ENCODE results near the gene RBMS1. TPM values are rescaled to one million over a fixed set of nuclear protein-coding genes. Genes with fewer than 3 reads are reported as not detected.

RBMS1 gene
- total RNA-seq, 1 donor from 2014 or later: 148 TPM

GRCh38 chr2:160326786-160327185 is 166.8 kb downstream of the RBMS1 start:
- Histone ChIP-seq H3K27ac (ENCODE audit: low read depth, low read length) (no peak overlapping the region), H3K36me3 (ENCODE audit: insufficient read depth, low read length) (peaks cover 2% of the 10 kb centered on the region), H3K9me3 (ENCODE audit: insufficient read depth, low read depth, low read length) (no peaks in the 10 kb centered on the region), H3K79me2 (ENCODE audit: insufficient read depth, low read length) (peaks cover 98% of the 10 kb centered on the region), H2AFZ (ENCODE audit: low read depth, low read length) (no peak overlapping the region), H3K27me3 (ENCODE audit: insufficient read depth, low read length) (no peaks in the 10 kb centered on the region), H3K4me2 (ENCODE audit: low read length) (no peak overlapping the region), H3K9ac (ENCODE audit: low read length) (no peak overlapping the region), H4K20me1 (ENCODE audit: insufficient read depth, low read length) (peaks cover 94% of the 10 kb centered on the region), H3K4me1 (ENCODE audit: insufficient read depth, low read length) (no peaks in the 10 kb centered on the region), H3K4me3 (ENCODE audit: insufficient read depth, low read depth, low read length) (no peak overlapping the region)
- no peak for TF ChIP-seq EZH2 (IDR thresholded peaks at IDR 0.05; ENCODE audit: insufficient read depth, low read length)
- no peak for TF ChIP-seq CTCF (IDR thresholded peaks at IDR 0.05; ENCODE audit: insufficient read depth, low read depth, low read length)
- FAIRE-seq: no peak
- no peaks in the 10 kb centered on the region for H3K9me3 Mint-ChIP-seq (ENCODE audit: unreplicated experiment)
- peak overlapping the region; percentile 24 for H3K4me3 Mint-ChIP-seq (ENCODE audit: unreplicated experiment)
- peaks cover 75% of the 10 kb centered on the region for H3K4me1 Mint-ChIP-seq (ENCODE audit: low read depth, unreplicated experiment)
- H3K36me3 Mint-ChIP-seq (ENCODE audit: low read depth, unreplicated experiment): peaks cover 6% of the 10 kb centered on the region
- H3K27me3 Mint-ChIP-seq (ENCODE audit: low read depth, unreplicated experiment): no peaks in the 10 kb centered on the region
- DNase-seq (ENCODE audit: low read depth): no peak
- no peak overlapping the region for H3K27ac Mint-ChIP-seq (ENCODE audit: unreplicated experiment)

- H3K4me2 ChIP-seq (ENCODE audit: low read length): no peak overlapping the region
- no peaks in the 10 kb centered on the region for H3K27me3 Mint-ChIP-seq (ENCODE audit: low read depth, unreplicated experiment)
- H3K36me3 Mint-ChIP-seq (ENCODE audit: low read depth, unreplicated experiment): peaks cover 10% of the 10 kb centered on the region
- no peaks in the 10 kb centered on the region for H3K9me3 ChIP-seq (ENCODE audit: insufficient read depth, low read depth, low read length)
- no peak overlapping the region for H3K4me3 ChIP-seq (ENCODE audit: insufficient read depth, low read depth, low read length)
- TF ChIP-seq CTCF (IDR thresholded peaks at IDR 0.05; ENCODE audit: insufficient read depth, low read depth, low read length) (no peak), EZH2 (IDR thresholded peaks at IDR 0.05; ENCODE audit: insufficient read depth, low read length) (no peak)
- DNase-seq (ENCODE audit: low read depth): no peak
- no peaks in the 10 kb centered on the region for H3K27me3 ChIP-seq (ENCODE audit: insufficient read depth, low read length)
- H3K4me1 ChIP-seq (ENCODE audit: insufficient read depth, low read length): no peaks in the 10 kb centered on the region
- no peaks in the 10 kb centered on the region for H3K9me3 Mint-ChIP-seq (ENCODE audit: unreplicated experiment)
- H3K9ac ChIP-seq (ENCODE audit: low read length): no peak overlapping the region
- no peak overlapping the region for H3K27ac ChIP-seq (ENCODE audit: low read depth, low read length)
- H4K20me1 ChIP-seq (ENCODE audit: insufficient read depth, low read length): peaks cover 93% of the 10 kb centered on the region
- H3K27ac Mint-ChIP-seq (ENCODE audit: unreplicated experiment): peak overlapping the region; percentile 19
- H2AFZ ChIP-seq (ENCODE audit: low read depth, low read length): no peak overlapping the region
- H3K4me1 Mint-ChIP-seq (ENCODE audit: low read depth, unreplicated experiment): peaks cover 77% of the 10 kb centered on the region
- H3K4me3 Mint-ChIP-seq (ENCODE audit: unreplicated experiment): no peak overlapping the region
- no peaks in the 10 kb centered on the region for H3K36me3 ChIP-seq (ENCODE audit: insufficient read depth, low read length)
- FAIRE-seq: no peak
- peaks cover 98% of the 10 kb centered on the region for H3K79me2 ChIP-seq (ENCODE audit: insufficient read depth, low read length)
Observed at GRCh38 chr2:160325418-160325817, 168.2 kb downstream of the RBMS1 start.

- H3K4me3 ChIP-seq (ENCODE audit: insufficient read depth, low read depth, low read length): no peak overlapping the region
- DNase-seq (ENCODE audit: low read depth) (no peak), FAIRE-seq (no peak)
- no peaks in the 10 kb centered on the region for H3K36me3 ChIP-seq (ENCODE audit: insufficient read depth, low read length)
- no peaks in the 10 kb centered on the region for H3K4me1 ChIP-seq (ENCODE audit: insufficient read depth, low read length)
- H3K27ac Mint-ChIP-seq (ENCODE audit: unreplicated experiment): no peak overlapping the region
- H3K4me2 ChIP-seq (ENCODE audit: low read length): no peak overlapping the region
- H3K27me3 ChIP-seq (ENCODE audit: insufficient read depth, low read length): no peaks in the 10 kb centered on the region
- no peak overlapping the region for H3K27ac ChIP-seq (ENCODE audit: low read depth, low read length)
- TF ChIP-seq EZH2 (IDR thresholded peaks at IDR 0.05; ENCODE audit: insufficient read depth, low read length) (no peak), CTCF (IDR thresholded peaks at IDR 0.05; ENCODE audit: insufficient read depth, low read depth, low read length) (no peak)
- peaks cover 93% of the 10 kb centered on the region for H4K20me1 ChIP-seq (ENCODE audit: insufficient read depth, low read length)
- H3K79me2 ChIP-seq (ENCODE audit: insufficient read depth, low read length): peaks cover 98% of the 10 kb centered on the region
- H3K9ac ChIP-seq (ENCODE audit: low read length): no peak overlapping the region
- peaks cover 78% of the 10 kb centered on the region for H3K4me1 Mint-ChIP-seq (ENCODE audit: low read depth, unreplicated experiment)
- H3K27me3 Mint-ChIP-seq (ENCODE audit: low read depth, unreplicated experiment): no peaks in the 10 kb centered on the region
- no peak overlapping the region for H3K4me3 Mint-ChIP-seq (ENCODE audit: unreplicated experiment)
- no peaks in the 10 kb centered on the region for H3K9me3 ChIP-seq (ENCODE audit: insufficient read depth, low read depth, low read length)
- H3K9me3 Mint-ChIP-seq (ENCODE audit: unreplicated experiment): no peaks in the 10 kb centered on the region
- no peak overlapping the region for H2AFZ ChIP-seq (ENCODE audit: low read depth, low read length)
- peaks cover 9% of the 10 kb centered on the region for H3K36me3 Mint-ChIP-seq (ENCODE audit: low read depth, unreplicated experiment)
Observed at GRCh38 chr2:160324917-160325316, 168.7 kb downstream of the RBMS1 start.
